Jurkat, Clone E6-1 (cell line): ENCODE data around the gene TNPO2.
"Not testable (repeated sequence)": the region's sequence is repeated elsewhere in the genome, so short reads cannot be mapped to it uniquely, and the experiment has no call there.

ENCODE experiments used
- DNase-seq: peaks from one replicate; pipeline ENCODE4 v3.0.0-alpha.2; 2011; ENCODE audit warnings: low read depth, low spot score
- H3K4me3 ChIP-seq: 2 replicates; pipeline ENCODE4 v1.5.1; 2011; ENCODE audit warnings: mild to moderate bottlenecking, low read length, control low read depth, moderate library complexity

The TNPO2 gene

DNA sequence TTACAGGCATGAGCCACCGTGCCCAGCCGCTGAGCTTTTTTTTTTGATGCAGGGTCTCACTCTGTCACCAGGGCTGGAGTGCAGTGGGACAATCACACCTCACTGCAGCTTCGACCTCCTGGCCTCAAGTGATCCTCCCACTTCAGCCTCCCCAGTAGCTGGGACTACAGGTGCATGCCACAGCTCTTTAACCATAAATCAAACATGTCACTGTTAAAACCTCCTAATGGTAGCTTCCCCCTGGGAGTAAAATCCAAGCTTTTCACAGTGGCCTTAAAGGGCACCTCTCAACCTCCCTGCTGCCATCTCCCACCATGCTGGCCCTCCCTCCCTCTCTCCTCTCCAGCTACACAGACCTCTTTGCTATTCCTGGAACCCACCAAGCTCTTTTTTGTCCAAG, 37.9 kb downstream of the TNPO2 start:
- no peak overlapping the region for H3K4me3 ChIP-seq
- no peak for DNase-seq

- peak within 1 kb of the TSS; percentile 95 for H3K4me3 ChIP-seq
- DNase-seq: peak; percentile 99
These were observed 42.4 kb downstream of the TNPO2 start, which contains the start of gene DHPS for GRCh38 chr19:12681074-12681987. DHPS (minus strand) TSS chr19:12681880; CDS start chr19:12681766, 114 bp downstream.

DNA sequence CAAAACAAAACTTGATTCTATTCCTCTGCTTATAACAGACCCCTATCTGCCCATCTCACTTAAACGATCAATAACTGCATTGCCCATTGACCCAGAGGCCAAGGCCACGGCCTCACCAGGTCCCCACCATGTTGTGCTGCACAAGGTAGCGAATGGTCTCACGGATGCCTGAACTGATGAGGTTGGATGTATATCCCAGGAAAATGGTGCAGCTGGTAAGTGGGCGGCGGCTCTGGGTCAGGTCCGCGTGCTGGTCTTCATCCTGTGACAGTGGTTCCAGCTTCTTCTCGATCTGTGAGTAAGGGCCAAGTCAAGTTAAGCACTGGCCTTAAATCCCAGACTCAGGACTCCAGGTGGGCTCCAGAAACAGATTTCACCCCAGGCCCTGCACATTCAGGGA, 43.7 kb downstream of the TNPO2 start:
- no peak overlapping the region for H3K4me3 ChIP-seq
- DNase-seq: no peak

- DNase-seq: not testable (repeated sequence)
These were observed 45.7 kb downstream of the TNPO2 start for GRCh38 chr19:12678039-12678438.

DNA sequence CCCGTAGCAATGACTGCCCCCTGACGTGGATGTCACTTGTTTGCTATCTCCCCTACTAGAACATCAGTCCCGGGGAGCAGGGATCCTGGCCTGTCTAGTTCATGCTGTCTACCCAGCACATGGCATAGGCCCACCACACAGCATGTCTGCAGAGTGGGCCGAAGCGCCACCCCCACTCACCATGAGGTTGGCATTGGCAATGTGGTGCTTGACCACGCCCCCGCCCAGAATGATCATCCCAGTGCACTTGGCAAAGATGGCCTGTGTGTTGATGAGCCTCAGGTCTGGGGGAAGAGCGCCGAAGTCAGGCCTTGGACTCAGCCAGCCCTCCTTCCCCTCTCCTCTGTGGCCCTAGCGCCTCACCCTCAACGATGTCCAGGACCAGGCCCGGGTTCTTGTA, 46.8 kb downstream of the TNPO2 start:
- no peak overlapping the region for H3K4me3 ChIP-seq
- no peak for DNase-seq

More at GRCh38 chr19:12678039-12678438, 45.7 kb downstream of the TNPO2 start:
- H3K4me3 ChIP-seq: not testable (repeated sequence)

GRCh38 chr19:12676384-12676792, 47.3 kb downstream of the TNPO2 start:
- DNase-seq: peak; percentile 76
- no peak overlapping the region for H3K4me3 ChIP-seq

DNA sequence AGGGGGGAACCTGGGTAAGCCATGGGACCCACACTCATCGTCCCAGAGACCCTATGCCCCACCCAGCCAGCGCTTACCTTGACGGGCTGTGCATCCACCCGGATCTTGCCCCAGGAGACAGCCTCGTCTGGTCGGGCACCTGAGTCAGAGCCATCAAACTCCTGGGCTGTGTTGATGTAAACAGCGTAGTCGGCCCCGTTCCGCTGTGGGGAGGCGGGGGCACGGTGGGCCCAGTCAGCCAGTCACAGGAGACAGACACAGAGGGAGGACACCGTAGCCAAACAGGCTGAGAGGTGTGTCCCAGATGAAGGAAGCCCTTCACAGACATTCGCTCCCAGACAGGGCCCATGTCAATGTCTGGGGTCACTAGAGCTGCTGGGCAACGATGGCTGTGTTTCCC, 47.8 kb downstream of the TNPO2 start:
- no peak for DNase-seq

DNA sequence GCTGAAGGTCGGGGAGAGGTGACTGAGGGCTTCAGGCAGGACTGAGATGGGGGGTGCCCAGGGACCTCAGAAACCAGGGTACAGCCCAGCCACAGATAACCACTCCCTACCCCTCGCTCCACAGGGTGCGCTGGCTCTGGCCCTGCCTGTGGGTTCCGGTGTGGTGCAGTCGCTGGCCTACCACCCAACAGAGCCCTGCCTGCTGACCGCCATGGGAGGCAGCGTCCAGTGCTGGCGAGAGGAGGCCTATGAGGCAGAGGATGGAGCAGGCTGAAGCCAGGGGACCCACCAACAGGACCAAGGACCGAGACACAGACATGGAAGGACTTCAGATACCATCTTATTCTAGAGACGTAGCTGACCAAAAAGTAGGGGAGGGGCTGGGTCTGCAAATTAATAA, 48.3 kb downstream of the TNPO2 start:
- no peak for DNase-seq
- no peak overlapping the region for H3K4me3 ChIP-seq

More for the DNA sequence above, 47.8 kb downstream of the TNPO2 start:
- H3K4me3 ChIP-seq: no peak overlapping the region

GRCh38 chr19:12672744-12673143, 51.0 kb downstream of the TNPO2 start:
- no peak for DNase-seq
- H3K4me3 ChIP-seq: no peak overlapping the region

DNA sequence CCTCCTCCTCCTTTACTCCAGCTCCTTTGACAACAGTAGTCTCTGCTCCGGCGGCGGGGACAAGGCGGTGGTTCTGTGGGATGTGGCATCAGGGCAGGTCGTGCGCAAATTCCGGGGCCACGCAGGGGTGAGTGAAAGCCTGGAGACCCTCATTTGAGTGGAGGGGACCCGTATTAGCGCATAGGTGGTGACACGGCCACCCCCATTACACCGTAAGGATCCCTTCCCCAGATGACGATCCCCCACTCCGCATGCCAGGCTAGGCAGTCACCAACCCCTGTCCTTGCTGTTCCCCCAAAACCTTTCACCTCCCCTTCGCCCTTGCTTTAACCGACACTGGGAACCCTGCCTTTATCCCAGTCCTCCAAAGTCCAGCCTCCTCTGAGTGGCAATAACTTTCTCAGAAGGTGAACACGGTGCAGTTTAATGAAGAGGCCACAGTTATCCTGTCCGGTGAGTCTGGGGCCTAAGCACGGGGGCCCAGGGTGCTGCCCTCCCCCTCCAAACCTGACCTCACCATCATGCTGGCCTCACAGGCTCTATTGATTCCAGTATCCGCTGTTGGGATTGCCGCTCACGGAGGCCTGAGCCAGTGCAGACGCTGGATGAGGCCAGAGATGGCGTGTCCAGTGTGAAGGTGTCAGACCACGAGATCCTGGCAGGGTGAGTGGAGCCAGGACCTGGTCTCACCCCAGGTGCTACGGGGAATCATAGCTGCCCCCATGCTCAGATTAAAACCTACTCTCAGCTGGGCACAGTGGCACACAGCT, 53.4 kb downstream of the TNPO2 start:
- H3K4me3 ChIP-seq: peak overlapping the region; percentile 93

GRCh38 chr19:12669270-12670158, 54.2 kb downstream of the TNPO2 start:
- peak; percentile 74 for DNase-seq

More for the DNA sequence above, 53.4 kb downstream of the TNPO2 start:
- DNase-seq: no peak

DNA sequence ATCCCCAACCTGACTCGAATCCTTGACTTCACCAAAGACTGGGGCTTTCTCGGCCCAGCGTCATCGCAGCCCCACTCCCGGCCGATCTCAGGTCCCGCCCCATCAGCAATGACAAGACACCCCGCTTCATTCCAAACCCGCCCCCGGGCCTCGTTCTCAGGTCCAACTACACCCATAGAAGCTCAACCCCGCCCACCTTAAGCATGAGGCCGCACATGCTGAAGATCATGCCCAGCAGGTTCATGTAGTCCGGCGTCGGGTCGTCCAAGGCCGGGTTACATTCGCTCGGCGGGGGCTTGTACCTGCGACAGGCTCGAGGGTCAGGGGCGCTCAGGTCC, 54.8 kb downstream of the TNPO2 start:
- DNase-seq: no peak
- H3K4me3 ChIP-seq: peak overlapping the region; percentile 93

More at GRCh38 chr19:12669270-12670158, 54.2 kb downstream of the TNPO2 start:
- H3K4me3 ChIP-seq: peak overlapping the region; percentile 93

GRCh38 chr19:12668346-12668745, 55.4 kb downstream of the TNPO2 start:
- DNase-seq: no peak
- H3K4me3 ChIP-seq: peak overlapping the region; percentile 93

DNA sequence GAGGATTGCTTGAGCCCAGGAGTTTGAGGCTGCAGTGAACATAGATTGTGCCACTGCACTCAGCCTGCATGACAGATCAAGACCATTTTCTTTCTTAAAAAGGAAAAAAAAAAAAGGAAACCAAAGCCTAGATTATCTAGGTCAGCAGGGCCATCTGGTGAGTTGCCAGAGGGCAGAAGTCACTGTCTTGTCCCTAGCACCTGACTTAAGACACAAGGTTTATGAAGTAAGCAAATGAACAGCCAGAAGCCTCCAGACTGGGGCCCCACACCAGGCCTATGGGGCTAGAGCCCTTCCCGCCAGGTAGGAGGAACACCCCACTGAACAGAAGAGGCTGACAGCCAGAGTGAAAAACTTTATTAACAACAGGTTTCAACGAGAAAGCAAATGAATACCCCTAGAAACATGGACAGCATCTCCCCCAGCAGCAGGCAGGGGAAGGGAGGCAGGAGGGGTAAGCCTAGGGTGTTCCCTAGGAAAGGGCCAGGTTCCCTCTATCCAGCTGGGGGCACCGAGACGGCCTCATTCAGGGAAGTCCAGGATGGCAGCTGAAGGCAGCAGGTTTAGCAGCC, 55.9 kb downstream of the TNPO2 start:
- no peak for DNase-seq
- no peak overlapping the region for H3K4me3 ChIP-seq

GRCh38 chr19:12666265-12667048, 57.3 kb downstream of the TNPO2 start, which contains the start of the genes MAN2B1 and WDR83:
MAN2B1 (minus strand) TSS chr19:12666742; CDS start chr19:12666701, 41 bp downstream.
WDR83 (plus strand) TSS chr19:12666807; CDS start chr19:12669791, 2,984 bp downstream.
- peak; percentile 46 for DNase-seq
- H3K4me3 ChIP-seq: peak within 1 kb of the TSS; percentile 78

DNA sequence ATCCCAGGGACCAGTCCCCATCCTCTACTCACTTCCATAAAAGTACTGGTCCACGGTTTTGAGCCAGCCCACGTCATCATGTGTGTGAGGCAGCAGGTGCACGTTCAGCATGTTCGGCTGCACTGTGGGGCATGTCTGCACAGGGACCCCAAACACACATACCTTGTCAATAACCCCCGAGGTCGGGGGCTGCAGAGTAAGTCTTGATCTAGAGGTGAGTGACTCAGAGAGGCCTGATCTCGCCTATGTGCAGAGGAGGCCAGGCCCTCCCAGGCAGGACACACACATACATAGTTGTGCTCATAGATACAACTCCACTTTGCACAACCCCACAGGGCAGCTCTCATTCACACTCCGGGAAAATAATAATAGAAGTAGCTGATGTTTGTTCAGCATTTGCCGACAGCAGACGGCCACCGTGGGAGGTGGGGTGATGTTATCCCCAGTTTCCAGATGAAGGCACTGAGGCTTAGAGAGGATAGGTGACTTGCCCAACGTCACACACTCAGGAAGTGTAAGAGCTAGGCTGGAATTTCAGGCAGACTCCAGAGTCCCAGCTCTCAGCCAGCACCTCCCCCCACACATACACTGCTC, 58.0 kb downstream of the TNPO2 start:
- no peak for DNase-seq
- peak overlapping the region; percentile 78 for H3K4me3 ChIP-seq

- no peak overlapping the region for H3K4me3 ChIP-seq
- DNase-seq: no peak
These were observed 58.5 kb downstream of the TNPO2 start for GRCh38 chr19:12665281-12665573.
